GM10248 (cell line): Measurements from ENCODE around the gene MRPS10.
"Not testable (repeated sequence)": the region's sequence is repeated elsewhere in the genome, so short reads cannot be mapped to it uniquely, and the experiment has no call there.

Experiments
- CTCF ChIA-PET: fragments of 300-600 bp; sonication (Branson Sonifier 250); formaldehyde crosslinking; extraction: SDS; loops from one replicate; lab custom pipeline; 2021; ENCODE audit warnings: antibody characterized with exemption; lab: Yijun Ruan, JAX
- POLR2A ChIA-PET: fragments of 350-650 bp; sonication (Branson Sonifier 250); formaldehyde crosslinking; extraction: SDS; loops from one replicate; lab custom pipeline; 2020; ENCODE audit warnings: antibody characterized with exemption; lab: Yijun Ruan, JAX
- DNase-seq: peaks from one replicate; pipeline ENCODE4 v3.0.0; 2012; ENCODE audit errors: extremely low spot score
- TF ChIP-seq, protein P1 (sequence below): IDR thresholded peaks from 2 replicates; pipeline ENCODE4 v1.5.1; 2012; ENCODE audit warnings: mild to moderate bottlenecking, low read depth; ENCODE audit errors: extremely low read depth, missing control alignments, control extremely low read depth

MRPS10 gene

DNA sequence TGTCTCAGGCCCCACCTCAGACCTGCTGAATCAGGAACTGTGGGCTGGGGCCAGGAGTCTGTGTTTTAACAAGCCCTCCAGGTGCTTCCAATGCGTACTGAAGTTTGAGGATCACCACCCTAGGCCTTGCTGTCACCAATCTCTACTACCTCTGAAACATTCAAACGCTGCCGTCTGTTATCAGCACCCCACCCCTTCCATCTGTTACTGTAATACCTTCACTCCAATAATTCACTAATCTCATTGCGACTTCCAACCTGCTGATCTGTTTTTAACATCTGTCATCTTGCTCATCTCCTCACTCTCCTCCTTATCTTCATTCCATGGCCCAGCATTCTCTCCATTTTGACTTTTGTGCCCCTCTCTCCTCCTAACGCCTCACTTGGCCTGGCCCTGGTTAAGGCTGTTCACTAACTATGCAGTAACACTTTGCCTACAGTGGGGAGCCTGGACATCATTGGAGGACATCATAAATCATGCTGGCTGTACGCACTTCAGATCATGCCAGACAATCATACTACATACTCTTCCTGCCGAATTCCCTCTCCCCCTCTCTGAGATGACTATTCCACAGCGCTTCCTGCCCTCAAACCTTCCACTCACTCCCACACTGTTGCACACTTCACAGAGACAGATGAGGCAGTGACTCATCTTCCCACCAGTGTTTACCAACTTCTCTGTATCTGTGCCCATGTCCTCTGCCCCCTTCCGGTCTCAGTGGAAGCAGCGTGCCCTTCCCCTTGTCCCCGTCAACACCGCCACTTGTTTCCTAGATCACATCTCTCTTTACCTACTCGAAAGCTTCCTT is 19.9 kb downstream of the MRPS10 start:
- no peak for DNase-seq
- ChIA-PET CTCF (no interaction called here), POLR2A (no interaction called here)
- TF ChIP-seq, protein P1, sequence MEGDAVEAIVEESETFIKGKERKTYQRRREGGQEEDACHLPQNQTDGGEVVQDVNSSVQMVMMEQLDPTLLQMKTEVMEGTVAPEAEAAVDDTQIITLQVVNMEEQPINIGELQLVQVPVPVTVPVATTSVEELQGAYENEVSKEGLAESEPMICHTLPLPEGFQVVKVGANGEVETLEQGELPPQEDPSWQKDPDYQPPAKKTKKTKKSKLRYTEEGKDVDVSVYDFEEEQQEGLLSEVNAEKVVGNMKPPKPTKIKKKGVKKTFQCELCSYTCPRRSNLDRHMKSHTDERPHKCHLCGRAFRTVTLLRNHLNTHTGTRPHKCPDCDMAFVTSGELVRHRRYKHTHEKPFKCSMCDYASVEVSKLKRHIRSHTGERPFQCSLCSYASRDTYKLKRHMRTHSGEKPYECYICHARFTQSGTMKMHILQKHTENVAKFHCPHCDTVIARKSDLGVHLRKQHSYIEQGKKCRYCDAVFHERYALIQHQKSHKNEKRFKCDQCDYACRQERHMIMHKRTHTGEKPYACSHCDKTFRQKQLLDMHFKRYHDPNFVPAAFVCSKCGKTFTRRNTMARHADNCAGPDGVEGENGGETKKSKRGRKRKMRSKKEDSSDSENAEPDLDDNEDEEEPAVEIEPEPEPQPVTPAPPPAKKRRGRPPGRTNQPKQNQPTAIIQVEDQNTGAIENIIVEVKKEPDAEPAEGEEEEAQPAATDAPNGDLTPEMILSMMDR = no peak

GRCh38 chr6:42195415-42195814 is 22.2 kb downstream of the MRPS10 start:
- POLR2A ChIA-PET = no interaction called here
- DNase-seq = no peak
- TF ChIP-seq, protein P1 = no peak
- CTCF ChIA-PET = interaction anchor here (2.0 to 3.5 kb wide), 2 partner anchors 20 to 122 kb away, joined by 5 to 10 read pairs; no protein-coding TSS in a partner anchor

- TF ChIP-seq, protein P1 = no peak
- DNase-seq = no peak
- ChIA-PET POLR2A (no interaction called here), CTCF (interaction anchor here (1.6 to 3.5 kb wide), 4 partner anchors 18 to 121 kb away, joined by 5 to 10 read pairs (median 6); no protein-coding TSS in a partner anchor)
Observed at GRCh38 chr6:42194056-42194455, 23.6 kb downstream of the MRPS10 start.

GRCh38 chr6:42193491-42193894 is 24.2 kb downstream of the MRPS10 start:
- ChIA-PET CTCF (interaction anchor here (1.6 to 3.5 kb wide), 3 partner anchors 19 to 89 kb away, joined by 5 to 10 read pairs (median 6); no protein-coding TSS in a partner anchor), POLR2A (no interaction called here)
- TF ChIP-seq, protein P1 = no peak
- no peak for DNase-seq

DNA sequence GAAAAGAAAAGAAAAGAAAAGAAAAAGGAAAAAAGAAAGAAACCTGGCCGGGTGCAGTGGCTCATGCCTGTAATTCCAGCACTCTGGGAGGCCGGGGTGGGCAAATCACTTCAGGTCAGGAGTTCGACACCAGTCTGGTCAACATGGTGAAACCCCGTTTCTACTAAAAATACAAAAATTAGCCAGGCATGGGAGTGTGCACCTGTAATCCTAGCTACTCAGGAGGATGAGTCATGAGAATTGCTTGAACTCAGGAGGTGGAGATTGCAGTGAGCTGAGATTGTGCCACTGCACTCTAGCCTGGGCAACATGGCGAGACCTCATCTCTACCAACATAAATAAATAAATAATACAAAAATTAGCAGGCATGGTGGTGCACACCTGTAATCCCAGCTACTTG is 25.3 kb downstream of the MRPS10 start:
- CTCF ChIA-PET = interaction anchor here (0.8 to 2.4 kb wide), 2 partner anchors 9 to 20 kb away, joined by 3 to 6 read pairs; no protein-coding TSS in a partner anchor
- POLR2A ChIA-PET = not testable (repeated sequence)

DNA sequence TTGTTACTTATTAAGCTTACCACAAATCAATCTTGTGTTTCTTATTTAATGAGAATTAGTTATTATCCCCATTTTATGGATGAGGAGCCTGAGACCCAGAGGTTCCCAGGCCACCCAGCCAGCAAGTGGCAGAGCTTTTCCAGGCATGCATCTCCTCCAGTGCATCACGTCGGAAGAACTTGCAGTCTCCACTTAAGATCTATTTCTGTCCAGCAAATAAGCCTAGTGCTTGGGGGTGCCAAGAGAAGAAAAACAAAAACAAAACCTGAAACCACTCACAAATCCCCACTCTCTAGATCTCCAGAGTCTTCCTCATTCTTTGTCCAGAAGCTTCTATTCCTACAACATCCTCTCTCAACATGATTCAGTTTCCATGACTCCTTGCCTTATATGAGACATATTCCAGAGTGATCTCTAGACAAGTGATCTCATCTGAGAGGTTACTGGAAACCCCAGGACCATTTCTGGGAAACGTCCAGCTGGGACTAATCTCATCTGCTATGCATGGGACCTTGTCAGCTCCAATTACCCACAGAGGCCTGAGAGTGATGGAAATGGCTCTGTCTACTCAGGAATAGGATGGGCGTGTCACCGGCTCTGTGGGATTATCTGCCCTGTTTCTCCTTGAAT is 27.0 kb downstream of the MRPS10 start:
- ChIA-PET CTCF (interaction anchor here (1.1 to 1.8 kb wide), 2 partner anchors 23 to 87 kb away, joined by 3 to 6 read pairs; no protein-coding TSS in a partner anchor), POLR2A (no interaction called here)
- TF ChIP-seq, protein P1 = no peak
- no peak for DNase-seq

More for the DNA sequence above, 25.3 kb downstream of the MRPS10 start:
- DNase-seq = not testable (repeated sequence)

GRCh38 chr6:42188406-42188805 is 29.3 kb downstream of the MRPS10 start:
- ChIA-PET POLR2A (no interaction called here), CTCF (interaction anchor here (1.1 to 1.9 kb wide), 6 partner anchors 21 to 359 kb away, joined by 3 to 5 read pairs (median 4); no protein-coding TSS in a partner anchor)
- TF ChIP-seq, protein P1 = no peak
- no peak for DNase-seq
